SKM-1 treated with dmso at 0.1 percent for 144 hours (cell line): ENCODE data around the gene FAM110D.

ENCODE experiments used
- DNase-seq: peaks from one replicate; lab custom pipeline; 2025; ENCODE audit not compliant: unreplicated experiment; lab: John Stamatoyannopoulos, UW

The FAM110D gene

GRCh38 chr1:26158908-26159742 is at the start of gene FAM110D:
Gene FAM110D (plus strand): TSS chr1:26159079. CDS start chr1:26161292, 2,213 bp downstream.
- no peak for DNase-seq

- no peak for DNase-seq
These were observed 49.4 kb upstream of the FAM110D start for GRCh38 chr1:26109229-26110164.

GRCh38 chr1:26110731-26111529 is 47.9 kb upstream of the FAM110D start:
- peak; percentile 61 for DNase-seq

GRCh38 chr1:26111530-26112406 is 47.1 kb upstream of the FAM110D start, which contains the start of gene PDIK1L:
Gene PDIK1L (plus strand): TSS chr1:26111824. CDS start chr1:26114309, 2,485 bp downstream.
- peak; percentile 85 for DNase-seq

DNA sequence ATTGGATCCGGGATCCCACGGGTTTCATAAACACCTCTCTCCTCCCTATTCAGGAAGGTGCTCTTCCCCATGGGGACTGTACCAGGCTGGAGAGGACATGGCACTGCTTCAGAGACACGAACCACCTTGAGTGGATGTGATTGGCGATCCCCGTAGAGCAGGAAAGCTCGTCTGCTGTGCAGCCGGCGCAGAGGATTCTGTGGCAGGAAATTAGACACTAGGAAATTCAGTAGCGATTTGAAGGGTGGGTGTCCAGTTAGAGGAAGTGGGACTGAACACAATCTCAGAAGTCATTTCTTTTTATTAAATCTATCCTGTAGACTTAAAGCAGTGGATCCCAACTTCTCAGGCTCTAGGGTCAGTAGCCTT is 46.5 kb upstream of the FAM110D start:
- DNase-seq = no peak

GRCh38 chr1:26114165-26114927 is 44.5 kb upstream of the FAM110D start:
- no peak for DNase-seq

DNA sequence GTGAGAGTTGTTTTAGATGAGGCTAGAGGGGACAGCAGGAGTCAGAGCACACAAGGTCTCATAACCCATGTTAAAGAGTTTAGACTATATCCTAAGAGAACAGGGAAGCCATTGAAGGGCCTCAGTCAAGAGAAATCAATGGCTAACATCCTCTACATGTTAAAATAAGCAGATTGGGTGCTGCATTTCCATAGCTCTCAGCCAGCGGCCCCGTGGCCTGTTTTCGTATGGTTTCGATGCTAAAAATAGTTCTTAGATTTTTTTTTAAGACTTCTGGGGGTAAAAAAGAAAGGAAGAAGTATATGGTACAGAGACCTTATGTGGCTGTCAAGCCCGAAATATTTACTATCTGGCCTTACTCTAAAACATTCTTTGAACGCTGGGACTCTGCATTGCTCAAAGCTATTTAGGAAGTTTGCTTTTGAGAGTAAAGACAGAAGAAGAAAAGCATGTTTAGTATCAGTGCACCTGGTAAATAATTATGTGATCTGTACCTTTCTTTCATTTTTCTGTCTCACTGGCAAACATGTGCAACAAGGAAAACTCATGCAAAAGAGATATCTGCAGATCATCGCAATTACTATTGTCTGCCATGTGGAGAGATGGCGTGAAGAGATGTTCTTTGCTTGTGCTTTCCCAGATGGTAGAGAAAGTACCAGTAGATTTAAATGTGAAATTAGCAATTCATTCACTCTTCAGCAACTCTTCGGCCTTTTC is 38.8 kb upstream of the FAM110D start:
- DNase-seq = no peak

GRCh38 chr1:26121854-26122773 is 36.8 kb upstream of the FAM110D start:
- no peak for DNase-seq

GRCh38 chr1:26122988-26123973 is 35.6 kb upstream of the FAM110D start:
- no peak for DNase-seq

- no peak for DNase-seq
These were observed 34.2 kb upstream of the FAM110D start for GRCh38 chr1:26124418-26125331.

GRCh38 chr1:26125382-26125781 is 33.5 kb upstream of the FAM110D start:
- DNase-seq = no peak

DNA sequence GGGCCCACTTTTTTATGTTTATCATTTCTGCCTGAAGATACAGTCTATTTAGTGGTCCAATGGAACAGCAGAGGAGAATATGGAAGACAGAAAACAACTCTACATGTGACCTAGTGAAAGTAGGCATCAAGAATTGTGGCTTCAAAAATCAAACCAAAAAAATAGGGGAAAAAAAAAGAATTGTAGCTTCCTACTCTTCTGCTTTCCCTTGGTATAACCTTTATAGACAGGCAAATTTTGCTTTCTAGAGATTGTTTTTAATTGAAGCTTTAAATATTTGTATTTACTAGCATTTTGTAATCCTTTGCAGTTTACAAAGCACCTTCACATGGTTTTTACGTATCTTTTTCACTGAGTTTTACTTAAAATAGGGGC is 32.9 kb upstream of the FAM110D start:
- DNase-seq = no peak

DNA sequence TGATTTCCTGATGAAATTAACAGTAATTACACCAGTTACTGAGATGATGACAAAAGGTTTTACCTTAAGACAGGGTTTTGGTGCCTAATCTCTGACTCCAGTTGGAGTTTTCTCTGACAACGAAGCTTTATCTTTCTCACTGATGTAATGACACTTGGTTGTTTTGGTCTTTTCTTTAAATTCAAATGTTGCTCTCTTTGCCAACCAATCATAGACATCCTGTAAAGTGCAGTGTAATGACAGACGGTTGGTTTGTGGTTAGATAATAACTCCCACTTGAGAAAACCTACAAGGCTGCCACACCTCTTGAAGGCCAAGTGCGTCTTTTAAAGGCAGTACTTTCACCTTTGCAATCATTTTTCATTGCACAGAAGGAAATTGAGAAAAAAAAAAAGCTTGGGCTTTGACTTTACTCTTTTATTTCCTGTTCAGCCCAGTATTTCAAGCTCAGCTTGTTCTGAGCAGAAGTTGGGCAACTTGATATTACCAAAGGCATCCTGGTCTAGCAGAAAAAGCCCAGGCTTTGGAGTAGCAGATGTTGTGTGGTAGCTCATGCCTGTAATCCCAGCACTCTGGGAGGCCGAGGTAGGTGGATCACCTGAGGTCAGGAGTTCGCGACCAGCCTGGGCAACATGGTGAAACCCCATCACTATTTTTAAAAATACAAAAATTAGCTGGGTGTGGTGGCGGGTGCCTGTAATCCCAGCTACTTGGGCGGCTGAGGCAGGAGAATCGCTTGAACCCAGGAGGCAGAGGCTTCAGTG is 32.4 kb upstream of the FAM110D start:
- DNase-seq = peak; percentile 96
